Measurements from ENCODE around the gene CLRN2. TPM values are rescaled to one million over a fixed set of nuclear protein-coding genes. Genes with fewer than 3 reads are reported as not detected.

Gene CLRN2
- polyA plus RNA-seq, 1 donor from 2014 or later = not detected

DNA sequence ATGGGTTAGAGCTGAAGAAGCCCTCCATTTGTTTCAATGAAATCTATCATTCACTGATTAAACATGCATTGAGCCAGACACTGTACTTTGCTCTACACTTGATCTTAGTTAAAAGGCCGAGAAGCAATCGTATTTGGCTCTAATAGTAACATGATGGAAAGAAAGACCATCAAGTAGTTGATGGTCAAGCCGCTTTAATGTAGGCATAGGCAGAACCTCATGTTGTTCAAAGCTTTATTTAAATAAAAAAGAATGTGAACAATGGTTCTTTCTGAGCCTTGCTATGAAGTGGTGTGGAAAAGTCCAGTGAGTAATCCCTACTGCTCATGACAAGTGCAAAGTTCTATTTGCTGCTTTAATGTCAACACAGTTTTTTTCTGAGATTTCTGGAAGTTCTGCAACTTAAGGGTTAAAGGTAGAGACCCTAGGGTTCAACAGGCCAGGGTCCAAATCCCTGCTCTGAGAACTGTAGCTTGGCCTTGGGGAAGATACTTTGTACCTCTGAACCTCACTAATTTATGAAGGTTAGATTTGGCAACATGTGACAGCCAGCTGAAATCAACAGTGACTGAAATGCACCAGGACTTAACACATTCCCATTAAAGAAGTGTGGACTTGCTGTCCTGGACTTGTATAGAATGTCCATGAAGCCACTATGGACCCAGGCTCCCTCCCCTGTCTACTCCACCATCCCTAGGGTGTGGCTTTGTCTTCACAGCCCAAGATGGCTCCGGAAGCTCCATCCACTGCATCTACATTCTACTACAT is 44.2 kb downstream of the CLRN2 start:
- Histone ChIP-seq H4K20me1 (ENCODE audit: insufficient read depth) (no peaks in the 10 kb centered on the region), H3K36me3 (ENCODE audit: insufficient read depth, low read length) (no peaks in the 10 kb centered on the region), H3K27me3 (ENCODE audit: insufficient read depth, low read depth, low read length) (no peaks in the 10 kb centered on the region), H3F3A (ENCODE audit: insufficient read depth, low read length, poor library complexity, severe bottlenecking) (no peaks in the 10 kb centered on the region), H3K27ac (ENCODE audit: low read length) (no peak overlapping the region), H3K4me2 (ENCODE audit: low read length) (no peak overlapping the region), H2AFZ (ENCODE audit: low read depth, low read length) (no peak overlapping the region), H3K79me2 (replicated peaks; ENCODE audit: insufficient read depth, low read length) (no peaks in the 10 kb centered on the region), H3K9ac (ENCODE audit: low read length) (no peak overlapping the region), H3K9me3 (ENCODE audit: low read length) (no peaks in the 10 kb centered on the region), H3K4me3 (ENCODE audit: low read length) (no peak overlapping the region), H3K9me2 (ENCODE audit: insufficient read depth, low read length) (no peaks in the 10 kb centered on the region)
- TF ChIP-seq, protein P1, sequence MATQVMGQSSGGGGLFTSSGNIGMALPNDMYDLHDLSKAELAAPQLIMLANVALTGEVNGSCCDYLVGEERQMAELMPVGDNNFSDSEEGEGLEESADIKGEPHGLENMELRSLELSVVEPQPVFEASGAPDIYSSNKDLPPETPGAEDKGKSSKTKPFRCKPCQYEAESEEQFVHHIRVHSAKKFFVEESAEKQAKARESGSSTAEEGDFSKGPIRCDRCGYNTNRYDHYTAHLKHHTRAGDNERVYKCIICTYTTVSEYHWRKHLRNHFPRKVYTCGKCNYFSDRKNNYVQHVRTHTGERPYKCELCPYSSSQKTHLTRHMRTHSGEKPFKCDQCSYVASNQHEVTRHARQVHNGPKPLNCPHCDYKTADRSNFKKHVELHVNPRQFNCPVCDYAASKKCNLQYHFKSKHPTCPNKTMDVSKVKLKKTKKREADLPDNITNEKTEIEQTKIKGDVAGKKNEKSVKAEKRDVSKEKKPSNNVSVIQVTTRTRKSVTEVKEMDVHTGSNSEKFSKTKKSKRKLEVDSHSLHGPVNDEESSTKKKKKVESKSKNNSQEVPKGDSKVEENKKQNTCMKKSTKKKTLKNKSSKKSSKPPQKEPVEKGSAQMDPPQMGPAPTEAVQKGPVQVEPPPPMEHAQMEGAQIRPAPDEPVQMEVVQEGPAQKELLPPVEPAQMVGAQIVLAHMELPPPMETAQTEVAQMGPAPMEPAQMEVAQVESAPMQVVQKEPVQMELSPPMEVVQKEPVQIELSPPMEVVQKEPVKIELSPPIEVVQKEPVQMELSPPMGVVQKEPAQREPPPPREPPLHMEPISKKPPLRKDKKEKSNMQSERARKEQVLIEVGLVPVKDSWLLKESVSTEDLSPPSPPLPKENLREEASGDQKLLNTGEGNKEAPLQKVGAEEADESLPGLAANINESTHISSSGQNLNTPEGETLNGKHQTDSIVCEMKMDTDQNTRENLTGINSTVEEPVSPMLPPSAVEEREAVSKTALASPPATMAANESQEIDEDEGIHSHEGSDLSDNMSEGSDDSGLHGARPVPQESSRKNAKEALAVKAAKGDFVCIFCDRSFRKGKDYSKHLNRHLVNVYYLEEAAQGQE (IDR thresholded peaks at IDR 0.05; ENCODE audit: borderline replicate concordance) = no peak
- TF ChIP-seq MXI1 (conservative IDR thresholded peaks at IDR 0.05; ENCODE audit: poor library complexity, severe bottlenecking) = no peak
- TF ChIP-seq, protein P2, sequence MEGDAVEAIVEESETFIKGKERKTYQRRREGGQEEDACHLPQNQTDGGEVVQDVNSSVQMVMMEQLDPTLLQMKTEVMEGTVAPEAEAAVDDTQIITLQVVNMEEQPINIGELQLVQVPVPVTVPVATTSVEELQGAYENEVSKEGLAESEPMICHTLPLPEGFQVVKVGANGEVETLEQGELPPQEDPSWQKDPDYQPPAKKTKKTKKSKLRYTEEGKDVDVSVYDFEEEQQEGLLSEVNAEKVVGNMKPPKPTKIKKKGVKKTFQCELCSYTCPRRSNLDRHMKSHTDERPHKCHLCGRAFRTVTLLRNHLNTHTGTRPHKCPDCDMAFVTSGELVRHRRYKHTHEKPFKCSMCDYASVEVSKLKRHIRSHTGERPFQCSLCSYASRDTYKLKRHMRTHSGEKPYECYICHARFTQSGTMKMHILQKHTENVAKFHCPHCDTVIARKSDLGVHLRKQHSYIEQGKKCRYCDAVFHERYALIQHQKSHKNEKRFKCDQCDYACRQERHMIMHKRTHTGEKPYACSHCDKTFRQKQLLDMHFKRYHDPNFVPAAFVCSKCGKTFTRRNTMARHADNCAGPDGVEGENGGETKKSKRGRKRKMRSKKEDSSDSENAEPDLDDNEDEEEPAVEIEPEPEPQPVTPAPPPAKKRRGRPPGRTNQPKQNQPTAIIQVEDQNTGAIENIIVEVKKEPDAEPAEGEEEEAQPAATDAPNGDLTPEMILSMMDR (IDR thresholded peaks at IDR 0.05; ENCODE audit: poor library complexity, severe bottlenecking) = no peak
- TF ChIP-seq EZH2 (IDR thresholded peaks at IDR 0.05; ENCODE audit: borderline replicate concordance, insufficient read depth, low read length, poor library complexity, severe bottlenecking) = no peak
- TF ChIP-seq TAF1 (IDR thresholded peaks at IDR 0.05; ENCODE audit: low read depth) = no peak
- TF ChIP-seq RAD21 (conservative IDR thresholded peaks at IDR 0.05) = no peak
- TF ChIP-seq SMC3 (conservative IDR thresholded peaks at IDR 0.05; ENCODE audit: poor library complexity) = no peak
- TF ChIP-seq EP300 (conservative IDR thresholded peaks at IDR 0.05; ENCODE audit: poor library complexity, severe bottlenecking) = no peak
- no peak for TF ChIP-seq POLR2AphosphoS5 (IDR thresholded peaks at IDR 0.05)

DNA sequence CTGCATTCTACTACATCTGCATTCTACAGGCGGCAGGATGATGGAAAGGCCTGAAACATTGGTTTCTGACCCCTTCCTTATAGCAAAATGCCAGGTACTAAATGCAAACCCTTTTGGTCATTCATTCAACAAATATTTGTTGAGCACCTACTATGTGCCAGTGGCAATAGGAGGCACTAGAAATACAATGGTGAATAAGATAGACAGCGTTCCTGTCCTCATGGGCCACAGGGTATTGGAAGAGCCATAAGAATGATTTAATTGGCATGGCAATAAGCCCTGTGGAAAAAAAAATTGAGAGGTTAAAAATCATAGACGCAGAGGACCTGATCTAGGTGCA is 44.7 kb downstream of the CLRN2 start:
- Histone ChIP-seq H3K9me2 (ENCODE audit: insufficient read depth, low read length) (no peaks in the 10 kb centered on the region), H3K9me3 (ENCODE audit: low read length) (no peaks in the 10 kb centered on the region), H3K4me2 (ENCODE audit: low read length) (no peak overlapping the region), H3K27me3 (ENCODE audit: insufficient read depth, low read depth, low read length) (no peaks in the 10 kb centered on the region), H3K79me2 (replicated peaks; ENCODE audit: insufficient read depth, low read length) (no peaks in the 10 kb centered on the region), H2AFZ (ENCODE audit: low read depth, low read length) (no peak overlapping the region), H3K27ac (ENCODE audit: low read length) (no peak overlapping the region), H3K36me3 (ENCODE audit: insufficient read depth, low read length) (no peaks in the 10 kb centered on the region), H3K9ac (ENCODE audit: low read length) (no peak overlapping the region), H3F3A (ENCODE audit: insufficient read depth, low read length, poor library complexity, severe bottlenecking) (no peaks in the 10 kb centered on the region), H4K20me1 (ENCODE audit: insufficient read depth) (no peaks in the 10 kb centered on the region), H3K4me3 (ENCODE audit: low read length) (no peak overlapping the region)
- no peak for TF ChIP-seq TAF1 (IDR thresholded peaks at IDR 0.05; ENCODE audit: low read depth)
- no peak for TF ChIP-seq POLR2AphosphoS5 (IDR thresholded peaks at IDR 0.05)
- TF ChIP-seq, protein P2 (IDR thresholded peaks at IDR 0.05; ENCODE audit: poor library complexity, severe bottlenecking) = no peak
- TF ChIP-seq EZH2 (IDR thresholded peaks at IDR 0.05; ENCODE audit: borderline replicate concordance, insufficient read depth, low read length, poor library complexity, severe bottlenecking) = no peak
- TF ChIP-seq SMC3 (conservative IDR thresholded peaks at IDR 0.05; ENCODE audit: poor library complexity) = no peak
- TF ChIP-seq, protein P1 (IDR thresholded peaks at IDR 0.05; ENCODE audit: borderline replicate concordance) = no peak
- TF ChIP-seq EP300 (conservative IDR thresholded peaks at IDR 0.05; ENCODE audit: poor library complexity, severe bottlenecking) = no peak
- no peak for TF ChIP-seq RAD21 (conservative IDR thresholded peaks at IDR 0.05)
- TF ChIP-seq MXI1 (conservative IDR thresholded peaks at IDR 0.05; ENCODE audit: poor library complexity, severe bottlenecking) = no peak
